Measurements from ENCODE around the gene ABLIM2. TPM values are rescaled to one million over a fixed set of nuclear protein-coding genes. Genes with fewer than 3 reads are reported as not detected.

The ABLIM2 gene
- total and polyA plus RNA-seq, 2 of the 13 experiments (the other 11 are each of a cell fraction or from before 2014, with no cell fraction given), result 0.20 to 0.37 TPM

GRCh38 chr4:8198906-8199593, 40.4 kb upstream of the ABLIM2 start, which contains the start of gene SH3TC1 (continued):
- TF ChIP-seq AKNA (CRISPR knock-in tag; IDR thresholded peaks at IDR 0.05; ENCODE audit: borderline replicate concordance) (no peak), BATF2 (CRISPR knock-in tag; IDR thresholded peaks at IDR 0.05) (0 out of 2 replicates have a peak, but pooled peaks have one; percentile 5), PTBP1 (IDR thresholded peaks at IDR 0.05; ENCODE audit: low read depth, low read length, poor library complexity, severe bottlenecking) (peak; percentile 55), ZNF781 (CRISPR knock-in tag; IDR thresholded peaks at IDR 0.05; ENCODE audit: borderline replicate concordance, not compliant biosample characterization) (no peak), ZNF260 (CRISPR knock-in tag; IDR thresholded peaks at IDR 0.05; ENCODE audit: borderline replicate concordance, low read depth) (no peak), NFAT5 (CRISPR knock-in tag; IDR thresholded peaks at IDR 0.05) (no peak; the same call in 1 of the 2 replicates), XRCC5 (optimal IDR thresholded peaks at IDR 0.05; ENCODE audit: low read length) (peak; percentile 51), STAT5B (CRISPR knock-in tag; IDR thresholded peaks at IDR 0.05) (peak; percentile 55; the same call in 1 of the 2 replicates), CHCHD3 (CRISPR knock-in tag; IDR thresholded peaks at IDR 0.05) (no peak), FOXA1 (IDR thresholded peaks at IDR 0.05) (no peak), FOXA1 (CRISPR knock-in tag; IDR thresholded peaks at IDR 0.05) (0 out of 2 replicates have a peak, but pooled peaks have one; percentile 12), TIGD3 (CRISPR knock-in tag; IDR thresholded peaks at IDR 0.05; ENCODE audit: borderline replicate concordance) (no peak), GMEB1 (CRISPR knock-in tag; IDR thresholded peaks at IDR 0.05; ENCODE audit: borderline replicate concordance) (0 out of 2 replicates have a peak, but pooled peaks have one; percentile 31), GFI1 (CRISPR knock-in tag; IDR thresholded peaks at IDR 0.05; ENCODE audit: borderline replicate concordance) (peak; percentile 56; the same call in 1 of the 2 replicates)

All from HepG2 (cell line).